Stimulated activated CD8-positive, alpha-beta memory T cell treated with anti-CD3 and anti-CD28 coated beads, Interleukin-7, amount 100 ng/mL, for 1 hour (primary cell): ENCODE data around the gene NDST4.

Experiments
- DNase-seq, 2 donors: peaks; one replicate each; pipeline ENCODE4 v3.0.0-alpha.2; 2020; ENCODE audit warnings: low read depth in 2 of 2

Gene NDST4

GRCh38 chr4:114907568-114907967 lies 205.9 kb downstream of the NDST4 start:
- no peak for DNase-seq

DNA sequence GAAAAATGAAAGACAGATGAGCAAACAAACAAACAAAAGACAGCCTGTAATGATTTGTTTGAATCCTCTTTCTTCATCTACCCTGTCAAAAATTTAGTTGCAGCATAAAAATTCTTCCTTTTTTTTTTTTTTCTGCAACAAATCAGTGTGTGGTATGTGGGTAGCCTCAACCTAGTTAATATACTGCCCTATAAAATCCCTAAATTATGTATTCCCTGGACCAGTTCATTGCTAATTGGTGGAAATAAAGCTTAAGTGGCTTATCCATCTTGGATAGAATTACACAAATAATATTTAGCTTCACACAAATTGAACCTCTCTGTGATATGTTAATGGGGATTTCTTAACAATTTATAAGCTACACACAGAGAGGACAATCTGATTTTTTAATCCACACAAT lies 208.4 kb downstream of the NDST4 start:
- DNase-seq = no peak

GRCh38 chr4:114900934-114901333 lies 212.5 kb downstream of the NDST4 start:
- no peak for DNase-seq

- no peak for DNase-seq
These were observed 222.6 kb downstream of the NDST4 start for GRCh38 chr4:114890773-114891172.

- no peak for DNase-seq
These were observed 226.7 kb downstream of the NDST4 start for GRCh38 chr4:114886761-114887160.

DNA sequence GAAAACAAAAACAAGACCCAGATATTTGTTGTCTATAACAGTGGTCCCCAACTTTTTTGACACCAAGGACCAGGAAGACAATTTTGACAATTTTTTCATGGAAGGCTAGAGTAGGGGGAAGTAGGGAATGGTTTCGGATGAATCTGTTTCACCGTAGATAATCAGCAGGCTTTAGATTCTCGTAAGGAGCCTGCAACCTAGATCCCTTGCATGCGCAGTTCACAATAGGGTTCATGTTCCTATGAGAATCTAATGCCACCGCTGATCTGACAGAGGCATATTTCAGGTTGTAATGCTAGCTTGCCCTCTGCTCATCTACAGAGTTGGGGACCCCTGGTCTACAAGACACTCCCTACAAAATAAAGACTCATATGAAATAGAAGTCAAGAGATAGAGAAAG lies 229.8 kb downstream of the NDST4 start:
- DNase-seq = no peak

DNA sequence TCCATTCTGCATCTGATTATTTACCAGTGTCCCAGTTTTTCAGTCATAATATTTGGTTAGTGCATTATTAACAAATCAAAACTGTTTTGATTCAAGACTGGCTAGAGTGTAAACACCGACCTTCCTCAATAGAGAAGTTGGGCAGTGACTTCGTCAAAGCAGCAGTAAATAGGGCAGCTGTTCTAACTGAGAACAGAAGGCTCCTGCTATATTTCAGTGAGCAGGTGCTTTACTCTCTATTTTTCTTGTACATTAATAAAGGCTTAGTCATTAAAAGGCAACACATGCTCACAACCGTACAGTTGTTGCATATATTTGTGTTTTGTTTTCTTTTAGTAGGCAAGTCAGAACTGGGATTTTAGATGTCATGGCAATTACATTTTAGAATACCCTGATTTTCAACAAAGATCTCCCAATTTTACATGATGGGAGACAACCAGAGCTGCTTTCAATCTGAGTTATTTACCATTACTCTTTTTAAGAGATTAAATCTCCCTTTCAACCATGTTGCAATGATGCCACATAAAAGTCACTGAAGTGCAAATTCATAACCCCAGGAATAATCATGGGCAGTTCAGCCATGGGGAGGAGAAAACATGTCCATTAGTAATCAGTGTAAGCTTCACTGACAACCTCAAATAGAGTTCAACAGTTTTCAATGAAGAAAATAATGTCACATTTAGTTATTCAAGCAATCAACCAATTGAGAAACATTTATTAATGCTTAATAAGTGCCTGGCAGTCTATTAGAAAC lies 233.3 kb downstream of the NDST4 start:
- DNase-seq = no peak

DNA sequence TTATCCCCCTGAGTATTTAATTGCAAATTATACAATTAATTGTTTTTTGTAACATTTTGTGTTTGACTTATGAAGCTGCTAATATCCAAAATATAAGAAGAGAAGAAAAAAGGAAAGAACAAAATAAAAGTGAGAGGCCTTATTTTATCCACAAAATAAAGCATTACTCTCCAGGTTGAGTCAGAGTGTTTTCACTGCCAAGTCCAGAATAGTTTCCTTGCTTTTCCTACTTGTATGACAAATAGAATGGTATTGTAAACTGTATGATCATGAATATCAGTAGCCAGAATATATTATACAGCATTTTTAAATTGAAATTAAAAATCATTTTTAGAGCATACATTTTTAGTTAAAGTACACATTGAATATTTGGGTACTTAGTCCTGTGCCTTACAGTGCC lies 237.8 kb downstream of the NDST4 start:
- DNase-seq = no peak

GRCh38 chr4:114874321-114874720 lies 239.1 kb downstream of the NDST4 start:
- no peak for DNase-seq

GRCh38 chr4:114870987-114871386 lies 242.4 kb downstream of the NDST4 start:
- no peak for DNase-seq

- no peak for DNase-seq
These were observed 246.3 kb downstream of the NDST4 start for GRCh38 chr4:114866901-114867670.

- no peak for DNase-seq
These were observed 249.4 kb downstream of the NDST4 start for GRCh38 chr4:114864060-114864459.

- DNase-seq = no peak
These were observed 252.6 kb downstream of the NDST4 start for GRCh38 chr4:114860786-114861185.

DNA sequence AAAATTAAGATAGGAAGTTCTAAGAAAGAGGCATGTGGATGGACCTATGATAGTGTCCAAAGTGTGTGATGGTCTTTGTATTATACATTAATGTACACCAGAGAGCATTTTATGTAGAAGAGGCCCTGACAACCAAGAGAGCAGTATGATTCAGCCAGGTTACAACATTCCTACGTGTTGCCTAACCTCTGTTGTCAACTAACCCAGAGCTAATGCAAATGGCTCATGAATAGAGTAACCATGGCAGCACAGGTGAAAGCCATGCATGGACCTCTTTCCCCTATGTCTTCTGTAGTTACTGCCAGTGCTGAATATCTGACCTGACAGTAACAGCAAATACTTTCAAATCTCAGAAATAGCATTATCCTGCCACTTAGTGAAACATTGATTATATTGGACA lies 255.6 kb downstream of the NDST4 start:
- no peak for DNase-seq

DNA sequence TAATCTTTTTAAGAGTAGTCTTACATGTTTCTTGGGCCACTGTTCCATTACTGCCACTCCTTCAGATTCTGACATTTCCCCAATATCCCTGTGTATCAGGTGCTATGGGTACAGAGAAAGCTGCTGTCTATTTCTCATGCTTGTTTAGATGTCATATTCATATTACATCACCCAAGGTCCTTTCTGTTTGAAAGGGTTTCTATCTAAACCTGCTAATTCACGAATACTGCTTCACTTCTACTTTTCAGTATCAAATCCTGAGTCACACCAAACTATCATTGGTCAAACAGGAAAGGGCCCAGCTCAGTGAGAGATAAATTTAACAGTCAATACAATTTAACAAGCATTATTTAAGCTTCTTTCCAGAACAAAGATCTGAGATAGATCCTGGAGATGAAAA lies 273.4 kb downstream of the NDST4 start:
- DNase-seq = no peak

DNA sequence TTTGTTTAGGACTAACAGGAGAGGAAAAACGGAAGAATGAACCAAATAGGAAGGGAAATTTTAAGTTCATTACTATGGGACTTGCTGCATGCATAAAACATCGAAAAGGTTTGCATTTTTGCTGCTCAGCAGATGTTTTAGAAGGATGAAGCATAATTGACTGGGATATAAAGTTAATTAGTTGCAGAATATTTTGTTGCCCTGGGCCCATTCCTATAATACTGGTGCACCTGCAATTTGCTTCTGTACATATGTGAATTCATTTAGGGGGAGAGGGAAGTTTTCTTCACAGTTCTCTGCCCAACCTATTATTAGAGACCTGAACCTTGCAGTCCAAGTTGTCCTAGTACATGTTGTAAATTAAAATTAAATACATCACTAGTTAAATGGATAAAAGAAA lies 282.8 kb downstream of the NDST4 start:
- DNase-seq = no peak

DNA sequence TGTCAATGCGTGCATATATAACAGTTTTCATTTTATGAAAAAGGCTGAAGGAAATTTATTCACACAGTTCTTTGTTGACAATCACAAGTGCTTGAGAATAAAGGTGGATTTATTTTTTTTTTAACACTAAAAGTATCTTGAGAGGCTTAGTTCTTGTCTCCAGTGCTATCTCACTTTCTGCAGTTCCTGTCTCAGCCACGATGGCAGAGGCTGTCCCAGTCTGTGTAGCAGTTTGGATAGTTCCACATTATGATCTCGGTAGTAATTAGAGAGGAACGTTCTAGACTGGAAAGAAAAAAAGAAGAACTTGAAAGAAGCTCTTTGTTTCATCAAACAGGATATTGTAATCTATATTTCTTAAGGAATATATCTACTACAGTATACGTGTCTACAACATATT lies 285.8 kb downstream of the NDST4 start:
- DNase-seq = no peak

DNA sequence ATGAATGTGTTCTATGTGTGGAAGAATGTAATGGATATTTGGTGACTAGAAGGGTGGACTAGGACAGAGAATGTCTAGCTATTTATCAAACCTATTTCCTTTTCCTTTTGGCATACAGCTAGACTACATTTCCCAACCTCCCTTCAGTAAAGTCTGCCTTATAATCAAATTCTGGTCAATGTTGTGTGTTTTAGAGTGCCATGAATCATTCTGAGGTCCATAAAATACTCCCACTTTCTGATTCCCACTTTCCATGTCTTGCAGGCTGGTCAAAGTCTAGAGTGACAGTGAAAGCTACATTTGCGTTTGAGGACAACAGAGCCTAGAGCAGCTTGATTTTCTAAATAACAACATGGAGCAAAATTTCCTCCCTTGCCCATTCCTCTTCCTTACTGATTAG lies 297.7 kb downstream of the NDST4 start:
- DNase-seq = no peak

- DNase-seq = no peak
These were observed 299.5 kb downstream of the NDST4 start for GRCh38 chr4:114813961-114814360.

- DNase-seq = no peak
These were observed 301.7 kb downstream of the NDST4 start for GRCh38 chr4:114811564-114812301.

DNA sequence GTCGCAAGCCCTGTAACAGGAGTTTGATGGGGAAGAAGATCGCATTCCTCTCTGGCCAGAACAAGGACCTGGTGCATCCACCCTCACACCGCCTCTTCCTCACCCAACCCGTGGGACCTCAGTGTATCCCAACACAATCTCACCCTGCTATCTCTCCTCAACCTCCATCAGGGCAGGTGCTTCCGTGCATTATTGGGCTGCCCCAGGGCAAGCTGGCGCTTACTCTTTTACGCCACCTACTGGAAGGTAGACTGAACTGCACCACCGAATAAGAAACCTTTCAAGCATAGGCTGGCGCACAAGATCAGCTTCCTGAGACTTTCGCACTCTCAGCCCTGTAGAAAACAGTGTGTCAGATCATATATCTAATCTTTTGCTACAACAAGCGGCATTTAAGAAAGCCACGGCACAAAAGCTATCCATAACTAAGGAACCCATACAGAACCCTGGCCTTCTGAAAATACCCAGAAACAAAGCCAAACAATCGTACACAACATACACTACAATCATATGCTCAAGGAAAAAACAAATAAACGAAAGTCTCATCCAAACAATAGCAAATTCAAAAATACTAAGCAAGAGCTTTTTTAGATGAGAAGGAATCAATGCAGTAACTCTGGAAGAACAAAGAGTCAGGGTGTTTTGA lies 305.5 kb downstream of the NDST4 start:
- no peak for DNase-seq

DNA sequence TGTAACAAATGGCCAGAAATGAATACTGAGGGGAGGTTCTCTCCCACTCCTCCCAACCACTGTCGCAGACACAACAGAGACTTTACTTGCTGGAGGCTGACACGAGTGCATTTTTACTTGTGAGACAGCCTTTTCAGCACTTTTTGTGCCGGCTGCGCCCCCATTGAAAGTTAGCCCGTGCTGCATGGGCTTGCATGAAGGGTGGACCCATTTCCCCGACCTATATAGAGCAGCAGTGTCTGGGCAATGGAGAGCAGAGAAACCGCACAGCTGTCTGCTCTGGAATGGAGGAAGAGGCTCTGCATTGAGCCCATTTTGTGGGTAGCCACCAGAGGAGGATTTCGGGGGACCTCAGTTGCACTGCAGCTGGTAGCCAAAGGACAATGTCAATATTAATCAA lies 306.1 kb downstream of the NDST4 start:
- DNase-seq = no peak
